PC-3 (cell line): ENCODE data around the gene ZDHHC1. TPM values are rescaled to one million over a fixed set of nuclear protein-coding genes. Genes with fewer than 3 reads are reported as not detected.

Source experiments
- ATAC-seq: fragments of 200-7000 bp; cut with Tn5 transposase; 2 replicates; pipeline ENCODE4 v1.9.1; 2020; ENCODE audit warnings: mild to moderate bottlenecking, moderate library complexity
- BruUV-seq: library from RNA; stranded (reverse); fragments of 400-500 nt; replicated peaks from 2 replicates; lab custom pipeline; 2021; lab: Mats Ljungman, UMichigan
- CTCF ChIA-PET: fragments of 300-600 bp; sonication (Branson Sonifier 250); formaldehyde crosslinking; loops from one replicate; lab custom pipeline; 2022; ENCODE audit warnings: antibody characterized with exemption; lab: Charles Lee
- POLR2A ChIA-PET: fragments of 300-600 bp; sonication (Branson Sonifier 250); formaldehyde crosslinking; loops from one replicate; lab custom pipeline; 2022; ENCODE audit warnings: antibody characterized with exemption; ENCODE audit not compliant: unreplicated experiment; lab: Charles Lee
- DNase-seq: peaks from one replicate; pipeline ENCODE4 v3.0.0-alpha.2; 2015
- H2AFZ ChIP-seq: fragments of 300-600 bp; sonication (generic); 2 replicates; pipeline ENCODE4 v1.6.0; 2016; ENCODE audit warnings: antibody characterized with exemption, low read length
- H3F3A ChIP-seq: fragments of 300-600 bp; sonication (generic); one replicate; pipeline ENCODE4 v1.6.0; 2017; ENCODE audit warnings: antibody characterized with exemption, low read length, control low read depth, mild to moderate bottlenecking; ENCODE audit not compliant: unreplicated experiment
- H3K27ac ChIP-seq: fragments of 300-600 bp; sonication (generic); 2 replicates; pipeline ENCODE4 v1.5.1; 2016; ENCODE audit warnings: mild to moderate bottlenecking, low read length
- H3K27me3 ChIP-seq: fragments of 300-600 bp; sonication (generic); 2 replicates; pipeline ENCODE4 v1.6.1; 2016; ENCODE audit warnings: low read length, mixed read lengths
- H3K36me3 ChIP-seq: fragments of 300-600 bp; sonication (generic); 2 replicates; pipeline ENCODE4 v1.6.1; 2016; ENCODE audit warnings: low read depth, mixed run types, low read length, mixed read lengths
- H3K4me1 ChIP-seq: fragments of 300-600 bp; sonication (generic); 2 replicates; pipeline ENCODE4 v1.5.1; 2016; ENCODE audit warnings: low read length; ENCODE audit not compliant: insufficient read depth
- H3K4me2 ChIP-seq: fragments of 300-600 bp; sonication (generic); 2 replicates; pipeline ENCODE4 v1.6.0; 2016; ENCODE audit warnings: low read length
- H3K4me3 ChIP-seq: fragments of 300-600 bp; sonication (generic); 2 replicates; pipeline ENCODE4 v1.5.1; 2016; ENCODE audit warnings: mild to moderate bottlenecking, low read length, mixed read lengths
- H3K79me2 ChIP-seq: fragments of 300-600 bp; sonication (generic); 2 replicates; pipeline ENCODE4 v1.6.1; 2017; ENCODE audit warnings: low read length, mixed read lengths
- H3K9ac ChIP-seq: fragments of 300-600 bp; sonication (generic); 2 replicates; pipeline ENCODE4 v1.6.0; 2016; ENCODE audit warnings: mild to moderate bottlenecking, low read length
- H3K9me2 ChIP-seq: fragments of 300-600 bp; sonication (generic); replicated peaks from 2 replicates; pipeline ENCODE4 v1.6.1; 2016; ENCODE audit warnings: mixed run types, low read length, mixed read lengths
- H3K9me3 ChIP-seq: fragments of 300-600 bp; sonication (generic); 2 replicates; pipeline ENCODE4 v1.6.1; 2016; ENCODE audit warnings: low read length, mixed read lengths
- H4K20me1 ChIP-seq: fragments of 300-600 bp; sonication (generic); 2 replicates; pipeline ENCODE4 v1.6.1; 2016; ENCODE audit warnings: low read length, mixed read lengths
- CTCF ChIP-seq: fragments of 300-600 bp; sonication (generic); conservative IDR thresholded peaks from 2 replicates; pipeline ENCODE4 v1.5.1; 2017; ENCODE audit warnings: antibody characterized with exemption, low read depth, mild to moderate bottlenecking, low read length
- EZH2 ChIP-seq: fragments of 300-600 bp; sonication (generic); IDR thresholded peaks from one replicate; pipeline ENCODE4 v1.6.1; 2017; ENCODE audit warnings: antibody characterized with exemption, mild to moderate bottlenecking, low read length; ENCODE audit not compliant: unreplicated experiment
- EZH2phosphoT487 ChIP-seq: fragments of 300-600 bp; sonication (generic); IDR thresholded peaks from 2 replicates; pipeline ENCODE4 v1.6.1; 2018; ENCODE audit warnings: mild to moderate bottlenecking, antibody characterized with exemption, low read length, borderline replicate concordance
- intact Hi-C: fragments of 100-400 bp; cut with micrococcal nuclease; formaldehyde crosslinking; loops from 2 replicates; pipeline ENCODE4 v1.9.0; 2023
- total RNA-seq: library from RNA; depleted of rRNA; stranded (reverse); fragments of >200 nt; gene quantifications from 2 replicates; pipeline ENCODE4 v1.2.3, GENCODE V29; 2014

The ZDHHC1 gene
- total RNA-seq, 1 experiment from 2014 or later: 4.8 TPM

DNA sequence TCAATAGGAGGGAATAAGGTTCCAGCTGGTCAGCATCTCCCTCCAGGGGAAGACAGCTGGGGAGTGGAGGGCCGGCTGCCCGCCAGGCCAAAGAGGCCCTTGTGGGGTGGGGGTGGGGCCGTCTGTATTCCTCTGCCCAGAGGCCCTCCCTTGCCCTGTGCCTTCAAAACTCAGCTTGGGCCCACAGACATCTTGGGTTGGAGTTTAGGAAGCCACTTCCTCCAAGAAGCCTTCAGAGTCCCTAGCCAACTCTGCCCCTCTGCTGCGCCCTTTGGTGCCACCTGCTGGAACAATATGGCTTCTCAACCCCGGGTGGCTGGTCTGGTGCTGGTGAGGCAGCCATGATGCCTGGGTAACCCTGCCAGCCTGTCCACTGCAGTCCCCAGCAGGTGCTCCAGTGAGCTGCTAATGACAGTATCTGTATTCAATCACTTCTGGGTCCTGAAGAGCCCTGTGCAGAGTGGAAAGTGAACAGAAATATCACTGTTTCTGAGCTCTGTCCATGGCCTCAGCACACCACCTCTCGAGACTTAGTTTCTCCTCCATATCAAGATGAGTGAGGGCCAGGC, 31.3 kb upstream of the ZDHHC1 start:
- Histone ChIP-seq H3K4me3 (no peak overlapping the region), H3K9me2 (no peaks in the 10 kb centered on the region), H3K4me2 (no peak overlapping the region), H3K27ac (no peak overlapping the region), H3K27me3 (no peaks in the 10 kb centered on the region), H3K36me3 (no peaks in the 10 kb centered on the region), H3K9me3 (no peaks in the 10 kb centered on the region), H4K20me1 (no peaks in the 10 kb centered on the region), H2AFZ (no peak overlapping the region), H3F3A (no peaks in the 10 kb centered on the region), H3K9ac (no peak overlapping the region), H3K4me1 (no peaks in the 10 kb centered on the region), H3K79me2 (no peaks in the 10 kb centered on the region)
- ChIA-PET POLR2A (no interaction called here), CTCF (interaction anchor here (1.5 kb wide), 1 partner anchor 20 kb away, joined by 3 read pairs; no protein-coding TSS in a partner anchor)
- intact Hi-C loops: no loop called here
- ATAC-seq: peak; percentile 48; the same call in 1 of the 2 replicates
- DNase-seq: peak; percentile 46
- BruUV-seq: no TSS peak
- no peak for TF ChIP-seq EZH2phosphoT487
- TF ChIP-seq CTCF: peak; percentile 57
- no peak for TF ChIP-seq EZH2

- DNase-seq (no peak), ATAC-seq (no peak)
- H3K4me1 ChIP-seq: no peaks in the 10 kb centered on the region
- H4K20me1 ChIP-seq: no peaks in the 10 kb centered on the region
- no peak overlapping the region for H3K4me3 ChIP-seq
- no peak overlapping the region for H3K9ac ChIP-seq
- POLR2A ChIA-PET: no interaction called here
- no peaks in the 10 kb centered on the region for H3K79me2 ChIP-seq
- no peak overlapping the region for H3K27ac ChIP-seq
- H3K9me2 ChIP-seq: no peaks in the 10 kb centered on the region
- no peaks in the 10 kb centered on the region for H3K36me3 ChIP-seq
- TF ChIP-seq CTCF: no peak
- no peak for TF ChIP-seq EZH2phosphoT487
- TF ChIP-seq EZH2: no peak
- H3K9me3 ChIP-seq: no peaks in the 10 kb centered on the region
- H3F3A ChIP-seq: no peaks in the 10 kb centered on the region
- CTCF ChIA-PET: interaction anchor here (1.5 kb wide), 1 partner anchor 19 kb away, joined by 3 read pairs; no protein-coding TSS in a partner anchor
- BruUV-seq: no TSS peak
- intact Hi-C loops: no loop called here
- H3K27me3 ChIP-seq: no peaks in the 10 kb centered on the region
- no peak overlapping the region for H2AFZ ChIP-seq
- no peak overlapping the region for H3K4me2 ChIP-seq
Observed at GRCh38 chr16:67446968-67447507, 30.8 kb upstream of the ZDHHC1 start.
